Measurements from ENCODE around the gene SERINC1. TPM values are rescaled to one million over a fixed set of nuclear protein-coding genes. Genes with fewer than 3 reads are reported as not detected.
"Not testable (repeated sequence)": the region's sequence is repeated elsewhere in the genome, so short reads cannot be mapped to it uniquely, and the experiment has no call there.

SERINC1 gene
- total RNA-seq, 2 donors from 2014 or later: 120 to 127 TPM

GRCh38 chr6:122459865-122460416, 11.7 kb downstream of the SERINC1 start:
- not testable (repeated sequence) for DNase-seq; H3K36me3 Mint-ChIP-seq (ENCODE audit: low read depth); ATAC-seq; H3K9me3 ChIP-seq (ENCODE audit: control insufficient read depth, low read length, poor library complexity, severe bottlenecking); H3K27me3 Mint-ChIP-seq
- Mint-ChIP-seq H3K4me3 (peak overlapping the region; percentile 52), H3K27ac (peak overlapping the region; percentile 88), H3K4me1 (peaks cover 62% of the 10 kb centered on the region)

GRCh38 chr6:122459240-122459639, 12.4 kb downstream of the SERINC1 start:
- Mint-ChIP-seq H3K27me3 (no peaks in the 10 kb centered on the region), H3K27ac (peak overlapping the region; percentile 88), H3K36me3 (ENCODE audit: low read depth) (peaks cover 7% of the 10 kb centered on the region), H3K4me3 (peak overlapping the region; percentile 52), H3K4me1 (peaks cover 66% of the 10 kb centered on the region)
- no peak for ATAC-seq
- DNase-seq: no peak
- no peaks in the 10 kb centered on the region for H3K9me3 ChIP-seq (ENCODE audit: control insufficient read depth, low read length, poor library complexity, severe bottlenecking)

- no peaks in the 10 kb centered on the region for H3K27me3 Mint-ChIP-seq
- no peak overlapping the region for H3K4me3 Mint-ChIP-seq
- peaks cover 8% of the 10 kb centered on the region for H3K36me3 Mint-ChIP-seq (ENCODE audit: low read depth)
- no peaks in the 10 kb centered on the region for H3K9me3 ChIP-seq (ENCODE audit: control insufficient read depth, low read length, poor library complexity, severe bottlenecking)
- no peak for DNase-seq
- ATAC-seq: no peak
- H3K4me1 Mint-ChIP-seq: peaks cover 64% of the 10 kb centered on the region
- peak overlapping the region; percentile 16 for H3K27ac Mint-ChIP-seq
Measured at GRCh38 chr6:122458087-122458486, 13.5 kb downstream of the SERINC1 start.

- not testable (repeated sequence) for H3K27me3 Mint-ChIP-seq; DNase-seq; H3K4me3 Mint-ChIP-seq; H3K9me3 ChIP-seq (ENCODE audit: control insufficient read depth, low read length, poor library complexity, severe bottlenecking); ATAC-seq; H3K36me3 Mint-ChIP-seq (ENCODE audit: low read depth)
- peak overlapping the region; percentile 41 for H3K27ac Mint-ChIP-seq
- peaks cover 49% of the 10 kb centered on the region for H3K4me1 Mint-ChIP-seq
Measured at GRCh38 chr6:122455116-122455515, 16.5 kb downstream of the SERINC1 start.

DNA sequence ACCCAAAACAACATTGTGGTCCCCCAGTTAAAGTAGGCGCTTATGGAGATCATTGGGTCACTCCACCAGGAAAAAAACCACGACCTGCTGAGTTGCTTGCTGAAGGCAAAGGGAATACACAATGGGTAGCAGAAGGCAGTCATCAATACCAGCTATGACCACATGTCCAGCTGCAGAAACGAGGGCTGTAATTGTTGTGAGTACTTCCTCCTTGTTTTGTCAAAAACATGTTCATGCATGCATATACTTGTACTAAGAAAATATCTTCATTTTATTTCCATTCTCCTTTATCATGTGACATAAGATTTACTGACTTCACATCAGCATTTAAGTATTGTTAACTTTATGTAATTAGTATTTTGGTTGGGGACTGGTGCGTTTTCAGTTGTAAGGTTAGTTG, 16.9 kb downstream of the SERINC1 start:
- H3K9me3 ChIP-seq (ENCODE audit: control insufficient read depth, low read length, poor library complexity, severe bottlenecking): no peaks in the 10 kb centered on the region
- Mint-ChIP-seq H3K36me3 (ENCODE audit: low read depth) (peaks cover 7% of the 10 kb centered on the region), H3K4me1 (peaks cover 48% of the 10 kb centered on the region), H3K27ac (peak overlapping the region; percentile 41), H3K4me3 (peak overlapping the region; percentile 19), H3K27me3 (no peaks in the 10 kb centered on the region)
- ATAC-seq: no peak
- no peak for DNase-seq

GRCh38 chr6:122452509-122452908, 19.1 kb downstream of the SERINC1 start:
- Mint-ChIP-seq H3K36me3 (ENCODE audit: low read depth) (peaks cover 7% of the 10 kb centered on the region), H3K4me1 (peaks cover 32% of the 10 kb centered on the region), H3K27me3 (no peaks in the 10 kb centered on the region), H3K27ac (no peak overlapping the region), H3K4me3 (no peak overlapping the region)
- no peak for ATAC-seq
- no peak for DNase-seq
- no peaks in the 10 kb centered on the region for H3K9me3 ChIP-seq (ENCODE audit: control insufficient read depth, low read length, poor library complexity, severe bottlenecking)

- H3K9me3 ChIP-seq (ENCODE audit: control insufficient read depth, low read length, poor library complexity, severe bottlenecking): no peaks in the 10 kb centered on the region
- Mint-ChIP-seq H3K4me1 (peaks cover 13% of the 10 kb centered on the region), H3K36me3 (ENCODE audit: low read depth) (peaks cover 5% of the 10 kb centered on the region), H3K4me3 (no peak overlapping the region), H3K27ac (peak overlapping the region; percentile 72), H3K27me3 (no peaks in the 10 kb centered on the region)
- ATAC-seq: no peak
- DNase-seq: no peak
Measured at GRCh38 chr6:122449069-122449468, 22.5 kb downstream of the SERINC1 start.

DNA sequence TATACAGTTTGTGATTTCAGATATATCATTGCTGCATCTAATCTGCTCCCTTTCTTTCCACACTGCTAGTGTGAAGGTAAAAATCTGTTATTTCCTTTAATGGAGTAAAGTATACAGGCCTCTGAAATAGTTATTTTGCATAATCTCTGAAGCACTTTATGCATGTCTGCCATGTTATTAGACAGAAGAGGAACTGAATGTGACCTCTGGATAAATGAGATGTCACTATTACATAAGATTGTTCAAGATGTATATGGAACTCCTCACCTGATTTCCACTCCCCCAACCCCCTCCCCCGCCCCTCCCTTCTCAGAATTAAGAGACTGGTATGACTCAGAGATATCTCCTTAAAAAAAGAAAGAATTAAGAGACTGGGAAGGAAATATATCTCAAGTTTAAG, 26.3 kb downstream of the SERINC1 start:
- no peak overlapping the region for H3K4me3 Mint-ChIP-seq
- H3K36me3 Mint-ChIP-seq (ENCODE audit: low read depth): peaks cover 3% of the 10 kb centered on the region
- no peak for ATAC-seq
- H3K27me3 Mint-ChIP-seq: no peaks in the 10 kb centered on the region
- no peaks in the 10 kb centered on the region for H3K9me3 ChIP-seq (ENCODE audit: control insufficient read depth, low read length, poor library complexity, severe bottlenecking)
- no peak overlapping the region for H3K27ac Mint-ChIP-seq
- DNase-seq: no peak
- peaks cover 3% of the 10 kb centered on the region for H3K4me1 Mint-ChIP-seq

GRCh38 chr6:122438975-122439374, 32.6 kb downstream of the SERINC1 start:
- no peak for DNase-seq
- H3K27ac Mint-ChIP-seq: no peak overlapping the region
- peaks cover 7% of the 10 kb centered on the region for H3K36me3 Mint-ChIP-seq (ENCODE audit: low read depth)

DNA sequence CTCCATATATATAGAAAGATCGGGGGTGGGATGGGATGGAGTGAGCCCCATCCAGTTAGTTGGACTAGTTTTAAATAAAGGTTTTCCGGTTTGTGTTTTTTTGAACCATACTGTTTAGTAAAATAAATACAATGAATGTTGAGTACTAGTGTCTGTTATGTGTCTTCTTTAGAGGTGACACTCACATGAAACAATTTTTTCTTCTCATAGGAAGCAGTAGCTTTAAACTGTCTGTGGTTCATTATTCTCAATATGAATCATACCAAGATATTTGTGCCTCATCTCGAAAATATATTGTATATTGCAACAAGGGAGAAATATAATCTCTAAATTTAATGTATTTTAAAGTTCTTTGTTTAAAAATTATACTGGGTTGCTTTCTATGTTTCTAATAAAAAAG, 38.8 kb downstream of the SERINC1 start:
- Mint-ChIP-seq H3K36me3 (ENCODE audit: low read depth) (peaks cover 4% of the 10 kb centered on the region), H3K4me3 (no peak overlapping the region), H3K27ac (peak overlapping the region; percentile 34), H3K4me1 (peaks cover 5% of the 10 kb centered on the region), H3K27me3 (no peaks in the 10 kb centered on the region)
- ATAC-seq (no peak), DNase-seq (no peak)
- H3K9me3 ChIP-seq (ENCODE audit: control insufficient read depth, low read length, poor library complexity, severe bottlenecking): no peaks in the 10 kb centered on the region

More at GRCh38 chr6:122438975-122439374, 32.6 kb downstream of the SERINC1 start:
- Mint-ChIP-seq H3K4me3 (no peak overlapping the region), H3K4me1 (peaks cover 2% of the 10 kb centered on the region), H3K27me3 (no peaks in the 10 kb centered on the region)
- no peaks in the 10 kb centered on the region for H3K9me3 ChIP-seq (ENCODE audit: control insufficient read depth, low read length, poor library complexity, severe bottlenecking)
- peak; percentile 14 for ATAC-seq

GRCh38 chr6:122431780-122432179, 39.8 kb downstream of the SERINC1 start:
- H3K27me3 Mint-ChIP-seq: no peaks in the 10 kb centered on the region

DNA sequence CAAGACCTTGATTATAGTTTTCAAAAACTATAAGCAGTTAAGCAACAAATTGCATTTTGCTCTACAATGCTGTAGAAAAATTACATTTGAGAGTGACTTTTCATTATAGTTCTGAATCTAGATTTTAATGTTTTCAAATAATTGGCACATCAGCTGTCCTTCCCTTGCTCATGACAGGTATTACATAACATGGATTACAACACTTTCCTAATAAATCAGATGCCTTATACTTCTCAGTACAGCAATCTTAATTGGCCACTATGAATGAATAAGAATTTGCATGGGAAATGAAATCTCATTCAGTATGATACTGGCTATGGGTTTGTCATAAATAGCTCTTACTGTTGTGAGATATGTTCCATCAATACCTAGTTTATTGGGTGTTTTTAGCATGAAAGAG, 42.3 kb downstream of the SERINC1 start:
- ATAC-seq: no peak
- H3K27ac Mint-ChIP-seq: no peak overlapping the region
- no peak overlapping the region for H3K4me3 Mint-ChIP-seq
- H3K4me1 Mint-ChIP-seq: peaks cover 6% of the 10 kb centered on the region
- no peak for DNase-seq
- H3K36me3 Mint-ChIP-seq (ENCODE audit: low read depth): peaks cover 16% of the 10 kb centered on the region
- H3K27me3 Mint-ChIP-seq: no peaks in the 10 kb centered on the region
- H3K9me3 ChIP-seq (ENCODE audit: control insufficient read depth, low read length, poor library complexity, severe bottlenecking): no peaks in the 10 kb centered on the region

More at GRCh38 chr6:122431780-122432179, 39.8 kb downstream of the SERINC1 start:
- no peak for DNase-seq
- no peak for ATAC-seq
- H3K27ac Mint-ChIP-seq: peak overlapping the region; percentile 34
- no peak overlapping the region for H3K4me3 Mint-ChIP-seq
- peaks cover 8% of the 10 kb centered on the region for H3K4me1 Mint-ChIP-seq
- no peaks in the 10 kb centered on the region for H3K9me3 ChIP-seq (ENCODE audit: control insufficient read depth, low read length, poor library complexity, severe bottlenecking)
- H3K36me3 Mint-ChIP-seq (ENCODE audit: low read depth): peaks cover 3% of the 10 kb centered on the region

DNA sequence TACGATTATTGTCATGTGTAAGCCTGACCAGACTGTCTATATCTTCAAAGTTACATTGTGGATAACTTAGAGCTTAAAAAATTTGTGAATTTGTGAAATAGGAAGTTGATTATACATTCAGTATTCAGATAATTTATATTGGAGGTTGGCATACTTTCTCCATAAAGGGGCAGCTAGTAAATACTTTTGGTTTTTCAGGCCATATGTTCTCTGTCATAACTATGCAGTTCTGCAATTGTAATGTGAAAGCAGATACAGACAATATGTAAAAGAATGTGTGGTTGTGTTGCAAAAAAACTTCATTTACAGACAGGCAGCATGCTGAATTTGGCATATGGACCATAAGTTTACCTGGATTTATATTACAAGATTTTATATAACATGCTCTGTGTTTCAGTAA, 42.8 kb downstream of the SERINC1 start:
- peaks cover 6% of the 10 kb centered on the region for H3K4me1 Mint-ChIP-seq
- no peaks in the 10 kb centered on the region for H3K9me3 ChIP-seq (ENCODE audit: control insufficient read depth, low read length, poor library complexity, severe bottlenecking)
- DNase-seq (no peak), ATAC-seq (no peak)
- peaks cover 20% of the 10 kb centered on the region for H3K36me3 Mint-ChIP-seq (ENCODE audit: low read depth)
- H3K27ac Mint-ChIP-seq: no peak overlapping the region
- no peaks in the 10 kb centered on the region for H3K27me3 Mint-ChIP-seq
- H3K4me3 Mint-ChIP-seq: no peak overlapping the region

- no peaks in the 10 kb centered on the region for H3K9me3 ChIP-seq (ENCODE audit: control insufficient read depth, low read length, poor library complexity, severe bottlenecking)
- Mint-ChIP-seq H3K27ac (no peak overlapping the region), H3K4me1 (peaks cover 3% of the 10 kb centered on the region), H3K36me3 (ENCODE audit: low read depth) (peaks cover 20% of the 10 kb centered on the region), H3K4me3 (no peak overlapping the region), H3K27me3 (no peaks in the 10 kb centered on the region)
- ATAC-seq (no peak), DNase-seq (no peak)
Measured at GRCh38 chr6:122426597-122426996, 45.0 kb downstream of the SERINC1 start.

All from T-helper 17 cell (primary cell).